Osteocyte (in vitro differentiated cells): Measurements from ENCODE around the gene EBNA1BP2. TPM values are rescaled to one million over a fixed set of nuclear protein-coding genes. Genes with fewer than 3 reads are reported as not detected.

Experiments
- DNase-seq: peaks from one replicate; pipeline ENCODE4 v3.0.0; 2021; ENCODE audit warnings: mixed read lengths; ENCODE audit not compliant: unreplicated experiment; ENCODE audit errors: extremely low spot score
- H3K27ac Mint-ChIP-seq: one replicate; pipeline ENCODE4 v1.8.0; 2021; ENCODE audit warnings: mild to moderate bottlenecking, mixed read lengths; ENCODE audit not compliant: unreplicated experiment
- H3K27me3 Mint-ChIP-seq: one replicate; pipeline ENCODE4 v1.8.0; 2021; ENCODE audit warnings: mixed read lengths; ENCODE audit not compliant: unreplicated experiment
- H3K36me3 Mint-ChIP-seq: one replicate; pipeline ENCODE4 v1.8.0; 2021; ENCODE audit warnings: mixed read lengths; ENCODE audit not compliant: unreplicated experiment
- H3K4me1 Mint-ChIP-seq: one replicate; pipeline ENCODE4 v1.8.0; 2021; ENCODE audit warnings: mixed read lengths; ENCODE audit not compliant: unreplicated experiment
- H3K4me3 Mint-ChIP-seq: one replicate; pipeline ENCODE4 v1.8.0; 2021; ENCODE audit warnings: mild to moderate bottlenecking, moderate library complexity, mixed read lengths; ENCODE audit not compliant: unreplicated experiment
- H3K9me3 Mint-ChIP-seq: one replicate; pipeline ENCODE4 v1.8.0; 2021; ENCODE audit warnings: mixed read lengths; ENCODE audit not compliant: unreplicated experiment
- total RNA-seq: library from RNA; stranded (reverse); gene quantifications from 2 replicates; pipeline ENCODE4 v1.2.1, GENCODE V29; 2021
- TF ChIP-seq, protein P1 (sequence below): fragments of 200-600 bp; sonication (generic); IDR thresholded peaks from 2 replicates; pipeline ENCODE4 v1.5.0; 2021; ENCODE audit warnings: antibody characterized with exemption, mild to moderate bottlenecking, moderate library complexity

EBNA1BP2 gene
- total RNA-seq, 1 donor from 2014 or later, result 38.3 TPM

DNA sequence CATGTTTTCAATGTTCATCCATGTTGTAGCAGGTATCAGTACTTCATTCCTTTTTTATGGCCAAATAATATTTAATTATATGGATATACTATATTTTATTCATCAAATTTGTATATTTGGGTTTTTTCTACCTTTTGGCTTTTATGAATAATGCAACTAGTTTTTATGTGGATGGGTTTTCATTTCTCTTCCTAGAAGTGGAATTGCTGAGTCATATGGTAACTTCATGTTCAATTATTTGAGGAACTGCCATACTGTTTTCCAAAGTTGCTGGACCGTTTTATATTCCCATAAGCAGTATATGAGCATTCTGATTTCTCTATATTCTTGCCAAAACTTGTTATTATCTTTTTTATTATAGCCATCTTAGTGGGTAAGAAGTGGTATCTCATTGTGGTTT is 16.0 kb upstream of the EBNA1BP2 start:
- no peak overlapping the region for H3K4me3 Mint-ChIP-seq
- H3K36me3 Mint-ChIP-seq, result peaks cover 4% of the 10 kb centered on the region
- TF ChIP-seq, protein P1, sequence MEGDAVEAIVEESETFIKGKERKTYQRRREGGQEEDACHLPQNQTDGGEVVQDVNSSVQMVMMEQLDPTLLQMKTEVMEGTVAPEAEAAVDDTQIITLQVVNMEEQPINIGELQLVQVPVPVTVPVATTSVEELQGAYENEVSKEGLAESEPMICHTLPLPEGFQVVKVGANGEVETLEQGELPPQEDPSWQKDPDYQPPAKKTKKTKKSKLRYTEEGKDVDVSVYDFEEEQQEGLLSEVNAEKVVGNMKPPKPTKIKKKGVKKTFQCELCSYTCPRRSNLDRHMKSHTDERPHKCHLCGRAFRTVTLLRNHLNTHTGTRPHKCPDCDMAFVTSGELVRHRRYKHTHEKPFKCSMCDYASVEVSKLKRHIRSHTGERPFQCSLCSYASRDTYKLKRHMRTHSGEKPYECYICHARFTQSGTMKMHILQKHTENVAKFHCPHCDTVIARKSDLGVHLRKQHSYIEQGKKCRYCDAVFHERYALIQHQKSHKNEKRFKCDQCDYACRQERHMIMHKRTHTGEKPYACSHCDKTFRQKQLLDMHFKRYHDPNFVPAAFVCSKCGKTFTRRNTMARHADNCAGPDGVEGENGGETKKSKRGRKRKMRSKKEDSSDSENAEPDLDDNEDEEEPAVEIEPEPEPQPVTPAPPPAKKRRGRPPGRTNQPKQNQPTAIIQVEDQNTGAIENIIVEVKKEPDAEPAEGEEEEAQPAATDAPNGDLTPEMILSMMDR, result no peak
- no peaks in the 10 kb centered on the region for H3K27me3 Mint-ChIP-seq
- no peak for DNase-seq
- peaks cover 14% of the 10 kb centered on the region for H3K9me3 Mint-ChIP-seq
- no peak overlapping the region for H3K27ac Mint-ChIP-seq
- H3K4me1 Mint-ChIP-seq, result no peaks in the 10 kb centered on the region

GRCh38 chr1:43184995-43185394 is 12.9 kb upstream of the EBNA1BP2 start:
- no peaks in the 10 kb centered on the region for H3K4me1 Mint-ChIP-seq
- no peak for DNase-seq
- peaks cover 1% of the 10 kb centered on the region for H3K36me3 Mint-ChIP-seq
- peaks cover 7% of the 10 kb centered on the region for H3K9me3 Mint-ChIP-seq
- no peaks in the 10 kb centered on the region for H3K27me3 Mint-ChIP-seq
- no peak overlapping the region for H3K4me3 Mint-ChIP-seq
- TF ChIP-seq, protein P1, result no peak
- no peak overlapping the region for H3K27ac Mint-ChIP-seq

GRCh38 chr1:43184388-43184787 is 12.3 kb upstream of the EBNA1BP2 start:
- no peaks in the 10 kb centered on the region for H3K36me3 Mint-ChIP-seq
- no peak for DNase-seq
- no peaks in the 10 kb centered on the region for H3K4me1 Mint-ChIP-seq
- no peaks in the 10 kb centered on the region for H3K27me3 Mint-ChIP-seq
- no peak overlapping the region for H3K4me3 Mint-ChIP-seq
- H3K9me3 Mint-ChIP-seq, result peaks cover under 1% of the 10 kb centered on the region
- H3K27ac Mint-ChIP-seq, result no peak overlapping the region
- TF ChIP-seq, protein P1, result no peak

DNA sequence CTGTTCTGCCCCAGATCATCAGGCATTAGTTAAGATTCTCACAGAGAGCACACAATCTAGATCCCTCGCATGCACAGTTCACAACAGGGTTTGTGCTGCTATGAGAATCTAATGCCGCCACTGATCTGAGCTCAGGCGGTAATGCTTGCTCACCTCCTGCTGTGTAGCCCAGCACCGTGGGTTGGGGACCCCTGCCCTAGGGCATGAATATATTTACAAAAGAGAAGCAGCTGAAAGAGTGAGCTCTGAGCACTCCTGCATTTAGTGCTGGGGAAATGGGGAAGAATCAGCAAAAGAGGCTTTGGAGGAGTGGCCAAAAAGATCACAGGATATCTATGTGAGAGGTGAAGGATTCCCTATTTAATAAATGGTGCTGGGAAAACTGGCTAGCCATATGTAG is 5.6 kb upstream of the EBNA1BP2 start:
- Mint-ChIP-seq H3K9me3 (no peaks in the 10 kb centered on the region), H3K4me3 (no peak overlapping the region), H3K27me3 (peaks cover 7% of the 10 kb centered on the region), H3K4me1 (peaks cover 2% of the 10 kb centered on the region), H3K36me3 (no peaks in the 10 kb centered on the region), H3K27ac (no peak overlapping the region)
- TF ChIP-seq, protein P1, result no peak
- no peak for DNase-seq

DNA sequence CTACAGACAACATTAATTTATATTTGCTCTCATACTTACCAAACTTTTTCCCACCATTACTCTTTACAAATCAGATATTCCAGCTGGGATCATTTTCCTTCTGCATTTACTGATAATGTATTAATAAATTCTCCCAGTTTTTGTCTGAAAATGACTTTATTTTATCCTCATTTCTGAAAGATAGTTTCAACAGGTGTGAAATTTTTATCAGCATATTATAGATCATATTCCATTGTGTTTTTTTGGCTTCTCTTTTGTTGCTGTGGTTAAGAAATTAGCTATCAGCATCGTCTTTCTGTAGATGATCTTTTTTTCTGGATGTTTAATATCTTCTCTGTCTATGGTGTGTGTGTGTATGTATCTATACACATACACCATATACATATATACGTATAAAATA is 2.8 kb upstream of the EBNA1BP2 start:
- Mint-ChIP-seq H3K4me3 (no peak overlapping the region), H3K27ac (no peak overlapping the region), H3K4me1 (peaks cover 21% of the 10 kb centered on the region), H3K27me3 (peaks cover 7% of the 10 kb centered on the region), H3K9me3 (no peaks in the 10 kb centered on the region), H3K36me3 (peaks cover 3% of the 10 kb centered on the region)
- DNase-seq, result no peak
- TF ChIP-seq, protein P1, result no peak
